ENCODE results near the gene ZBTB46.
"Not testable (repeated sequence)": the region's sequence is repeated elsewhere in the genome, so short reads cannot be mapped to it uniquely, and the experiment has no call there.

ZBTB46 gene

DNA sequence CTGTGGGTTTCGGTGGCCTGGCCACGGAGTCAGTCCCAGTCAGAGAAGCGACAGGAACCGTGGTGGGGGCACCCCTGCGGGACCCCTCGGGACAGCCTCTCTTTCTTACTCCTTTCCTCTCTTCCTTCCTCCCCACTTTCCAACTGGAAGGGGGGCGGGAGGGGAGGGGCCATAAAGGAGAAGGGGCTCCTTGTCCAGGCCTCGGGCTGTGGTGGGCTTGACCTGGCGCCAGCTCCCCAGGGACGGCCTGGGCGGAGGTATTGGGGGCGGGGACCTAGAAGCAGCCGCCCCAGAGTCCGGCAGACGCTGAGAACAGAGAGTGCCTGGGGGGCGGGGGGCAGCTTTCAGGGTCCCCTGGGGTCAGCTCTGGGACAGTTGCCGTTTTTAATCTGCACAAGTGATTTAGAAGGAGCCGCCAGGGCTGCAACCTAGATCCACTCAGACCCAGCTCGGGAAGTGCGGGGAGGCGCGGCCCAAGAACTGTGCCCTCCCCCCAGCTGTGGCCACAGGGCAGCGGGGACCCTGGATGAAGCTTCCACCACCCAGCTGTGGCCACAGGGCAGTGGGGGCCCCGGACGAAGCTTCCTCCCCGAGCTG, 23.8 kb upstream of the ZBTB46 start:
- TF ChIP-seq, protein P1, sequence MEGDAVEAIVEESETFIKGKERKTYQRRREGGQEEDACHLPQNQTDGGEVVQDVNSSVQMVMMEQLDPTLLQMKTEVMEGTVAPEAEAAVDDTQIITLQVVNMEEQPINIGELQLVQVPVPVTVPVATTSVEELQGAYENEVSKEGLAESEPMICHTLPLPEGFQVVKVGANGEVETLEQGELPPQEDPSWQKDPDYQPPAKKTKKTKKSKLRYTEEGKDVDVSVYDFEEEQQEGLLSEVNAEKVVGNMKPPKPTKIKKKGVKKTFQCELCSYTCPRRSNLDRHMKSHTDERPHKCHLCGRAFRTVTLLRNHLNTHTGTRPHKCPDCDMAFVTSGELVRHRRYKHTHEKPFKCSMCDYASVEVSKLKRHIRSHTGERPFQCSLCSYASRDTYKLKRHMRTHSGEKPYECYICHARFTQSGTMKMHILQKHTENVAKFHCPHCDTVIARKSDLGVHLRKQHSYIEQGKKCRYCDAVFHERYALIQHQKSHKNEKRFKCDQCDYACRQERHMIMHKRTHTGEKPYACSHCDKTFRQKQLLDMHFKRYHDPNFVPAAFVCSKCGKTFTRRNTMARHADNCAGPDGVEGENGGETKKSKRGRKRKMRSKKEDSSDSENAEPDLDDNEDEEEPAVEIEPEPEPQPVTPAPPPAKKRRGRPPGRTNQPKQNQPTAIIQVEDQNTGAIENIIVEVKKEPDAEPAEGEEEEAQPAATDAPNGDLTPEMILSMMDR (IDR thresholded peaks at IDR 0.05; ENCODE audit: insufficient read depth, low read length, poor library complexity, severe bottlenecking): no peak
- TF ChIP-seq EZH2phosphoT487 (conservative IDR thresholded peaks at IDR 0.05; ENCODE audit: low read length): no peak
- H3K4me2 ChIP-seq (ENCODE audit: low read depth, low read length, poor library complexity, severe bottlenecking): no peak overlapping the region
- no peaks in the 10 kb centered on the region for H4K20me1 ChIP-seq (ENCODE audit: low read depth, low read length)
- H3K4me3 ChIP-seq (ENCODE audit: insufficient read depth, low read length, poor library complexity, severe bottlenecking): no peak overlapping the region
- H2AFZ ChIP-seq (ENCODE audit: low read depth, low read length, severe bottlenecking): no peak overlapping the region
- no peak overlapping the region for H3K9ac ChIP-seq (ENCODE audit: low read length)
- H3K36me3 ChIP-seq (ENCODE audit: low read length): no peaks in the 10 kb centered on the region
- no peaks in the 10 kb centered on the region for H3K79me2 ChIP-seq (ENCODE audit: insufficient read depth, low read length)
- H3F3A ChIP-seq (ENCODE audit: insufficient read depth): no peaks in the 10 kb centered on the region
- no peaks in the 10 kb centered on the region for H3K9me2 ChIP-seq (replicated peaks; ENCODE audit: insufficient read depth, low read length)
- H3K27me3 ChIP-seq (ENCODE audit: low read length): no peaks in the 10 kb centered on the region
- H3K9me3 ChIP-seq (ENCODE audit: insufficient read depth, low read length): no peaks in the 10 kb centered on the region
- no peak overlapping the region for H3K27ac ChIP-seq (ENCODE audit: low read depth, low read length)

- TF ChIP-seq, protein P1 (IDR thresholded peaks at IDR 0.05; ENCODE audit: insufficient read depth, low read length, poor library complexity, severe bottlenecking): no peak
- no peak for TF ChIP-seq EZH2phosphoT487 (conservative IDR thresholded peaks at IDR 0.05; ENCODE audit: low read length)
- Histone ChIP-seq H3K9ac (ENCODE audit: low read length) (no peak overlapping the region), H2AFZ (ENCODE audit: low read depth, low read length, severe bottlenecking) (no peak overlapping the region), H3K27me3 (ENCODE audit: low read length) (no peaks in the 10 kb centered on the region), H3K9me2 (replicated peaks; ENCODE audit: insufficient read depth, low read length) (no peaks in the 10 kb centered on the region), H3K9me3 (ENCODE audit: insufficient read depth, low read length) (no peaks in the 10 kb centered on the region), H3F3A (ENCODE audit: insufficient read depth) (no peaks in the 10 kb centered on the region), H3K4me2 (ENCODE audit: low read depth, low read length, poor library complexity, severe bottlenecking) (no peak overlapping the region), H3K36me3 (ENCODE audit: low read length) (no peaks in the 10 kb centered on the region), H3K79me2 (ENCODE audit: insufficient read depth, low read length) (no peaks in the 10 kb centered on the region), H3K27ac (ENCODE audit: low read depth, low read length) (no peak overlapping the region), H4K20me1 (ENCODE audit: low read depth, low read length) (no peaks in the 10 kb centered on the region), H3K4me3 (ENCODE audit: insufficient read depth, low read length, poor library complexity, severe bottlenecking) (no peak overlapping the region)
Measured at GRCh38 chr20:63854069-63854765, 23.2 kb upstream of the ZBTB46 start.

- H3K9ac ChIP-seq (ENCODE audit: low read length); H3K27me3 ChIP-seq (ENCODE audit: low read length); H4K20me1 ChIP-seq (ENCODE audit: low read depth, low read length); H3K36me3 ChIP-seq (ENCODE audit: low read length); H3K9me2 ChIP-seq (replicated peaks; ENCODE audit: insufficient read depth, low read length); H3K9me3 ChIP-seq (ENCODE audit: insufficient read depth, low read length); H3K4me3 ChIP-seq (ENCODE audit: insufficient read depth, low read length, poor library complexity, severe bottlenecking); H3K27ac ChIP-seq (ENCODE audit: low read depth, low read length); H3K79me2 ChIP-seq (ENCODE audit: insufficient read depth, low read length); H3K4me2 ChIP-seq (ENCODE audit: low read depth, low read length, poor library complexity, severe bottlenecking); H3F3A ChIP-seq (ENCODE audit: insufficient read depth); H2AFZ ChIP-seq (ENCODE audit: low read depth, low read length, severe bottlenecking): not testable (repeated sequence)
Measured at GRCh38 chr20:63853733-63854068, 22.6 kb upstream of the ZBTB46 start.

- not testable (repeated sequence) for H3K9ac ChIP-seq (ENCODE audit: low read length); H4K20me1 ChIP-seq (ENCODE audit: low read depth, low read length); H3K4me3 ChIP-seq (ENCODE audit: insufficient read depth, low read length, poor library complexity, severe bottlenecking); H3K4me2 ChIP-seq (ENCODE audit: low read depth, low read length, poor library complexity, severe bottlenecking); H3K27me3 ChIP-seq (ENCODE audit: low read length); H3K27ac ChIP-seq (ENCODE audit: low read depth, low read length); H3K9me2 ChIP-seq (replicated peaks; ENCODE audit: insufficient read depth, low read length); H3K36me3 ChIP-seq (ENCODE audit: low read length); H3K9me3 ChIP-seq (ENCODE audit: insufficient read depth, low read length); H3F3A ChIP-seq (ENCODE audit: insufficient read depth); H3K79me2 ChIP-seq (ENCODE audit: insufficient read depth, low read length); H2AFZ ChIP-seq (ENCODE audit: low read depth, low read length, severe bottlenecking)
Measured at GRCh38 chr20:63851548-63851943, 20.5 kb upstream of the ZBTB46 start.

Data from SU-DHL-6 (cell line).